A204.1 (cell line): ENCODE measurements around the gene ETFBKMT.

Source experiments
- FAIRE-seq: peaks from 2 replicates; lab custom pipeline; 2012; peaks lifted over from hg19 to GRCh38; lab: Jason Lieb, UNC

The ETFBKMT gene

DNA sequence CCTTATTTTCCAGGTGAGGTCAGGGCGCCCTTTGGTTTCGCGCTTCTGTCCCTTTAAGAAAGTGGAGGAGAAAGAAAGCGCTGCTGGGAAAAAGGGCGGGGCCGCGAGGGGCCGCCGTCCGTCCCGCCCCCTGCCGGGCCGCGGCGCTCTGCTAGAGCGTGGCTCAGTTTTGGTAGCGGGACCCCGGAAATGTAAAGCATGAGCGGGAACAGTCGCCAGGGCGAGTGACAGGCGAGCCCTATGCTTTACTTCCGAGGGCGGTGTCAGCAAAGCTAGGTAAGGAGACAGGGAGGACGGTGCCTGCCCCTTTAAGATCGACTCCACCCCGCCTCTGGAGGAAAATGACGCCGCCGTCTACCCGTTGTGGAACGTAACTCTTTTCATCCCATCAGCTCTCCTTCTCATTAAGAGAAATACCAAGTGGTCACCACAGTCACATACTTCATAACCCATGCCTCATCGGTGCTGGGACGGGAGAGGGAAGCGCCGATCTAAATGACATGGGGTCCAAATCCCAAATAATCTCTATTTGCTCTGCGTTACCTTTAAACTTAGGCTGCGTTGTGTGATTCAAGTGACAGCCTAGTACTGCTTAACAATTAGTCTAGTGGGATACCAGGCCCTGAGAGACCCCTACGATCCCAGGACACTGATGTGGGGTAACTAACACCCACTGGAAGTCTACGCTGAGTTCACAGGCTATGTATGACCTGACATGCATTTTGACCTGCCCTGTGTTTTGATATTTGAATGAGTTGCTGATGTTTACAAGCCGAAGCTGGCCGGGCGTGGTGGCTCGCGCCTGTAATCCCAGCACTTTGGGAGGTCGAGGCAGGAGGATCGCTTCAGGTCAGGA lies at the start of gene ETFBKMT:
Gene ETFBKMT, plus strand, starts transcription at position 602 of the 856 bp plus-strand sequence. CDS start 2,266 bp downstream, outside the sequence.
- FAIRE-seq = peak; percentile 41

DNA sequence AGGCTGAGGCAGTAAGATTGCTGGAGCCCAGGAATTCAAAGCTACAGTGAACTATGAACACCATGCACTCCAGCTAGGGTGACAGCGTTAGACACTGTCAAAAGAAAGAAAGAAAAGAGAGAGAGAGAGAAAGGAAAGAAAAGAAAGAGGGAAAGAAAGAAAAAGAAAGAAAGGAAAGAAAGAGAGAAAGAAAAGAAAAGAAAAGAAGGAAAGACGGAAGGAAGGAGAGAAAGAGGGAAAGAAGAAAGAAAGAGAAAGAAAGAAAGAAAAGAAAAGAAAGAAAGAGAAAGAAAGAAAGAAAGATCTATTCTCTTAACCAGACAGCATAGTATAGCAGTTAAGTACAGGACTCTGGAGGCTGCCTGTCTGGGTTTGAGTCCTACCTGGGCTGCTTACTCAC lies 46.7 kb upstream of the ETFBKMT start:
- FAIRE-seq = no peak

DNA sequence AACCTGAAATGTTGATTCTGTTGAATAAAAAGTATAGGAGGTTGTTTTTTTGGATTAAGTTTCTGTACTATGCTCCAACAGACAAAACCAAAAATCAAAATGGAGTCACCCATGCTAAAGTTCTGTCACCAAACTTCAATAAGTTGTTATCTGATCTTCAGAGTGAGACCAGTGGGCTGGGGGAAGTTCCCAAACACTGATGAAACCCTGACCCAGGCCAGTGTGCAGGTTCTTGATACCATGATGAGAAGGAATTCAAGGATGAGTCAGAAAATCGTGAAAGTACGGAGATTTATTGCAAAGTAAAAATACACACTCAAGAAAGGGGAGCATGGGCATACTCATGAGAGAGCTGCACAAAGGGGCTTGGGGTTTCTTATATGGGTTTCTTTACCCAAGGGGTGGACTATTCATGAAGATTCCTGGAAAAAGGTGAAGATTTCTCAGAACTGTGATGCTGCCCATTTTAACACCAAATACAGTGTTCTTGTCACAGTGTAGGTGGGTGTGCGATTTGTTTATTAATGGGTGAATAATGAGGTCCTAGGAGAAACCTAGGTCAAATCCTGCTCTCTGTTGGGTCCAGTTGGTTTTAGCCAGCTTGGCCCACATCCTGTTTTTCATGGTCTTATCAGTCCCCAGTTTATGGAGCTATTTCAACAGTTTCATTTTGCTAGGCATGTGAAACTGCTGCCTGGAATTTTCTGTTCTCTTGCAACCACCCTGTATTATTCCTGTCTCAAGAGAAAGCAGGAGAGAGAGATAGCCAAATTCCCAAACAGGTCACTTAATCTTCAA lies 41.1 kb upstream of the ETFBKMT start:
- no peak for FAIRE-seq

GRCh38 chr12:31620311-31620710 lies 39.2 kb upstream of the ETFBKMT start:
- FAIRE-seq = no peak

DNA sequence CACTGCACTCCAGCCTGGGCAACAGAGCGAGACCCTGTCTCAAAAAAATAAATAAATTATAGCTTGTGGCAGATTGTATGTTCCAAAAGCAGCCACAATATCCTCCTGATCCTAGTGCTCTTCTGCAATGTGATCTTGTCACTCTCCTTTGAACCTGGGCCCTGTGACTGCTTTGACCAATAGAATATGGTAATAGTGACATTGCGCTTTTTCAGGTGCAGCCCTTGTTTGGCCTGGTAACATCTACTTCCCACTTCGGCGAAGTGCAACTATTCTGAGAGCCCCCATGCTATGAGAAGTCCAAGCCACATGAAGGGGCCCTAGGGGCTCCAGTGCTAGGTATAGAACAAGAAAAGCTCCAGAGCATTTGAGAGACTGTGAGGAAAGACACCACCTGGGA lies 37.5 kb upstream of the ETFBKMT start:
- FAIRE-seq = no peak

GRCh38 chr12:31626270-31626995 lies 33.1 kb upstream of the ETFBKMT start:
- FAIRE-seq = no peak

GRCh38 chr12:31627456-31628054 lies 31.9 kb upstream of the ETFBKMT start:
- FAIRE-seq = no peak

DNA sequence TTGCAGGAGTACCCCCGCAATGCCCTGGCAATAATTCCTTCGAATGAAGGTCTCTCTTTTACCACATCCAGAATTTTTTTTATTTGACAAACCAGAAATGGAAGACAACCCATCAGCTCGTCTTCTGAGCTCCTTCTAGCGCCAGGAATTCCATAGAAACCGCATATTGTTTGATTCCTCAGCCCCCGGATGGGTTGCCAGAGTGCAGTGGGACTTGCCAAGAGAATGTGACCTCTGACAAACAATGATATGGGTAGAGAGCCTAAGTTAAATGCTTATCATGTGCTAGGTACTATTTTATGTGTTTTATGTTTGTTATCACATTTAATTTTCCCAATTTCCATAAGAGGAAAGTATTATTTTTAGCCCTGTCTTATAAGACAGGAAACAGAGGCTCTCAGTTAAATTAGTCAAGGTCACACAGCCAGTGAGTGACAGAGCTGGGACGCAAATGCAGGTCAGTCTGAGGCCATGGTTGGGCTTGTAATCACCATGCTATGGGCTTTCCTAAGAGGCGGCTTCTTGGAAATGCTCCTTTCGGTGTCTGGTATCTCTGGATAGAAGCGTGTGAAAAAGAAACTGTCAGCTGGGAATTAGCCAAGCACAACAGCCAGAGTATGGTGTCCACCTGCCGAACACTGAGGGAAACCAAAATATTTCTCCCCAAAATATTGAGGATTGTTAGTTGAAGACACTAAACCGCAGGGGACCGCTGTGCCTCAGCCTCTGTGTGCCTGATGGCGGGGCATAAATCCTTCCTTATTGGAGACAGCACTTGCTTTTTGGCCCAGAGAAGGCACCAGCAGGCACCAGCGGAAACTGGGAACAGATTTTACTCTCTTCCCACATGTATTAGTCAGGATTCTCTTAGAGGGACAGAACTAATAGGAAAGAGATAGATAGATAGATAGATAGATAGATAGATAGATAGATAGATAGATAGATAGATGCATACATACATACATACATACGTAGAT lies 29.4 kb upstream of the ETFBKMT start:
- no peak for FAIRE-seq

GRCh38 chr12:31631023-31631724 lies 28.3 kb upstream of the ETFBKMT start:
- FAIRE-seq = no peak

DNA sequence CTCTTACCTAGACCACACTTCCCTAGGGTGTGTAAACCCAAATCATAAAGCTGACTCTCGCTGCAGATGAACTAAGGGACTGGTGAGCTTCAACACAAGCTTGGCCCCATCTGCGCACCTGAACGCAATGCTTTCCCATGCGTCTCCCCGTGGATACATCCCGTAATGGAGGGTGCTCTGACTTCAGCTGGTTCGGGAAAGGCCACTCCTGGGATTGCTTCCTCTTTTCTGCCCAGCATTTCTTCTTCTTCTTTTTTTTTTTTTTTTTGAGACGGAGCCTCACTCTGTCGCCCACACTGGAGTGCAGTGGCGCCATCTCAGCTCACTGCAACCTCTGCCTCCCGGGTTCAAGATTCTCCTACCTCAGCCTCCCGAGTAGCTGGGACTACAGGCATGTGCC lies 27.7 kb upstream of the ETFBKMT start:
- no peak for FAIRE-seq

DNA sequence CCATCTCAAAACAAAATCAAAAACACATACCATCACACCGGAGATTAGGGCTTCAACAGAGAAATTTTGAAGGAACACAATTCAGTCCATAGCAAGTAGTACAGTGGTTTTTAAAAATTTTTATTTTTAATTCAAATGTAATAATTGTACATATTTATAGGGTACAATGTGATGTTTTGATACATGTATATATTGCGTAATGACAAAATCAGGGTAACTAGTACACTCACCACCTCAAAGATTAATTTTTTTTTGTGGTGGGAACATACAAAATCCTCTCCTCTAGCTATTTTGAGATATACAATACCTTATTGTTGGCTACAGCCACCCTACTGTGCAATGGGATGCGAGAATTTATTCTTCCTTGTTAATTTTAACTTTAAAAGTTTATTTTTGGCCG lies 26.0 kb upstream of the ETFBKMT start:
- FAIRE-seq = no peak

DNA sequence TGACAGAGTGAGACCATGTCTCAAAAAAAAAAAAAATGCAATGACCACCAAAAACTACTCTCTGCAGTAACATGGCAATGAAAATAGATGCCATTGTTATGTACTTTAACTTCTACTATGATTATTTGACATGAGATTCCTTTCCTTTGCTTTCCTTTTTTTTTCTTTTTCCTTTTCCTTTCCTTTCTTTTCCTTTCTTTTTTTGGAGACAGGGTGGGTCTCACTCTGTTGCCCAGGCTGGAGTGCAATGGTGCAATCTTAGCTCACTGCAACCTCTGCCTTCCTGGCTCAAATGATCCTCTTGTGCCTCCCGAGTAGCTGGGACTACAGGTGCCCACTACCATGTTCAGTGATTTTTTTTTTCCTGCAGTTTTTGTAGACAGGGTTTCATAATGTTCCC lies 24.9 kb upstream of the ETFBKMT start:
- no peak for FAIRE-seq

DNA sequence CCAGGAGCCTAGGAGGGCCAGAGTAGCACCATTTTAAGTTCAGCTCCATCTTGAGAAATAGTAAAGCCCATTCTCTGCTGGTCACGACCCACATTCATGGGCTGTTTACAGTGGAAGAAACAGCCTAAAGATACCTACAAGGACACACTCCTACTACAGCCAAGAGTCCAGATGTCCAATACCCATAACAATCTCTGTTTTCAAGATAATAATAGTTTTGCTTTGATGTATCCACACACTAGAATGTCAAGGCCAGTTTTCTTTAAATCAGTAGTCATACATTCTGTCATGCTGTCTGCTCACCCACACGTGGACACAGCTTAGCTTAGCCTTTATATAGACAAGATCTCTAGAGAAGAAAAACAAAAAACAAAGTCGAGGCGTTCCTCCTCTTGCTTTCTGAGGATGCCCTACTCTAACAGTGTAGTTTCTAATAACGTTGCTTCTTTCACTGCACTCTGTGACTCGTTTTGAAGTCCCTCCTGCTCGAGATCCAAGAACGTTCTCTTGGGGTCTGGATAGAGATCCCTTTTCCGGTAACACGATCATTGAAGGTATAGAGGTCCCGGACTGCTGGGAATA lies 17.9 kb upstream of the ETFBKMT start:
- FAIRE-seq = no peak

DNA sequence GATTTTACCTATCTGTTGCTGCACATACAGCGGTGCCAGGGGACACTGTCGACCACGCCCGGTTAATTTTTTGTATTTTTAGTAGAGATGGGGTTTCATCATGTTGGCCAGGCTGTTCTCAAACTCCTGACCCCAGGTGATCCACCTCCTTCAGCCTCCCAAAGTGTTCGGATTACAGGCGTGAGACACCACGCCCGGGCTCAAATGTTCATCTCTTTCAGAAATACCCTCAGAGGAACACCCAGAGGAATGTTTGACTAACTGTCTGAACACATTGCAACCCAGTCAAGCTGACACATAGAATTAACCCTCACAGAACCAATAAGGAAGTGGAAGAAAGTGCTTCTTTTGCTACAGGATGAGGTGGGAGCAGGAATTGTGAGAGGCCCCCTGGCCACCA lies 15.0 kb upstream of the ETFBKMT start:
- no peak for FAIRE-seq

DNA sequence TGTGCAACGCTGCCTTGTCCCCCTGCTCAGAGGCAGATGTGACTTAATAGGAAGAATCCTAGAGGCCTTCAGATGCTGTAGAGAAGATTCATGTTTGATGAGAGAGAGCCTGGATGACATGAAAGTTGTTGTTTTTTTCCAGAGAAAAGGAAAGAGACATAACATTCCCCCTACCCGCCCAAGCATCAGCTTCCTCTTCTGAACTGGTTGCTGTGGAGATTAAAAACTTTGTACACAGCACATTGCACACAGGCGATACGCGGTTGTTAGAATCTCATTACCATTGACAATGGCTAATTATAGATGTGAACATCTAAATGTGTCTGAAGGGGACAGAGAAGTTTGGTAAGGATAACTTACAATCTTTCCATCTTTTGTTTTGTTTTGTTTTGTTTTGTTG lies 13.6 kb upstream of the ETFBKMT start:
- no peak for FAIRE-seq

GRCh38 chr12:31647086-31647491 lies 12.4 kb upstream of the ETFBKMT start:
- no peak for FAIRE-seq

GRCh38 chr12:31650918-31651317 lies 8.6 kb upstream of the ETFBKMT start:
- FAIRE-seq = no peak

DNA sequence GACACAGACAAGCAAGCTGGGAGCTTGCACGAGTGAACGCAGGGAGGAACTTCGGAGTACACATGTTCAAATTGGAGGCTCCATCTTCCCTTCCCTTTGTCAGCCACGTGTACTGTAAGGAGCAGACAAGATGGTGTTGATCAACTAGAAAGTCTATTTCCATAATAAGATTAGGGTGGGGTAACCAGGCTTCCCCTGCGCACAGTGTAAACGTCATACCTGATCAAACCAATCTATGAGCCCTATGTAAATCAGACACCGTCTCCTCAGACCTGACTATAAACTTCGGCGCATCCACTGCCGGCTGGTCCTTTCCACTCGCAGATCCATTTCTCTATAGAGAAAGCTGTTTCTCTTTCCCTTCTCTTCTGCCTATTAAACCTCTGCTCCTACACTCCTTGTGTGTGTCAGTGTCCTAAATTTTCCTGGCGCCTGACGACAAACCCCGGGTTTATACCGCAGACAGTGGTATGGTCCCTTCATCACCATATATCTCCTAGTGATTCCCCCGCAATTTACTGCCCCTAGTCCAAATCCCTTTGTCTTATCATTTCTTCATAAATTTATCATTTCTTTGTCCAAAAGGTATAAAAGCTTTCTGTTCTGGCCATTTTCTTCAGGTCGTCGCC lies 7.5 kb upstream of the ETFBKMT start:
- FAIRE-seq = no peak

DNA sequence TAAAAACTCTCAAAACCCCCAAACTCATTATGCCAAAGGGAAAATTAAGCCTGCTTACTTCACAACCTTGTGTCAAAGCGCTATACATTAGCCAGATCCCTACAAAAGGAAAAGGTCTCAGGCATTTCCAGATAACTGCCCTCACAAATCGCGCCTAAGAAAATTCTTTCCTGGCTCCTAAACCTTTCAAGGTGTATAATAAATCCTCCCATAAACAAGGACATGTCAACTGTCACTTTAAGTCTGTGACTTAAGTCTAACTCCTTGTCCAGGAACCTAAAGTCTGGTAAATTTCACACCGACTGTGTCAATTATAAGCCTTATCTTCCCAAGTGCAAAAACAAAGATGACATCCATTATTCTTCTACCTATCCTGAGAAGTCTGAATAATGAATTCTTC lies 4.3 kb upstream of the ETFBKMT start:
- no peak for FAIRE-seq

DNA sequence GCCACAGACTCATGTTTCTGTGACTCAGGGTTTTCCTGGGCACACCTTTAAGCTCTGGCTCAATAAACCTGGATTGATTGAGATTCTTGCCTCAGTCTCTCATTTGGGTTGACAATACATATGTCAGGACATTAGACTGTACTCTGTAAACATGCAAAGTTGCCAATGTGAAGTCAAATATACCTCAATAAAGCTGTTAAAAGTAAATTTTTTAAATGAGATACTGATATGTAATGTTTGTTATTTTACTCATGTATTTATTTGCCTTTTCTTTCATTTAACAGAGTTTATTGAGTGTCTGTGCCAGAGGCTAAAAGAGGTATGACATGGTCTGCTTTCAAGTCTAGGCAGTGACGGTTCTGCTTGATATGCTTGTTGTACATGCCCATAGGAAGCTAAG lies 3.7 kb upstream of the ETFBKMT start:
- FAIRE-seq = no peak
